ENCODE data around the gene CYP1B1.

The CYP1B1 gene

GRCh38 chr2:38074058-38074763 is 1.7 kb downstream of the CYP1B1 start:
- no peak for DNase-seq (ENCODE audit: extremely low read depth, low read depth)
- peak overlapping the region; percentile 48 for H3K4me3 ChIP-seq (replicated peaks; ENCODE audit: low read depth, low read length)
- TF ChIP-seq CTCF (IDR thresholded peaks at IDR 0.05; ENCODE audit: low read depth, low read length, missing control alignments), result no peak

- no peak for DNase-seq (ENCODE audit: extremely low read depth, low read depth)
- TF ChIP-seq CTCF (IDR thresholded peaks at IDR 0.05; ENCODE audit: low read depth, low read length, missing control alignments), result no peak
- peak overlapping the region; percentile 48 for H3K4me3 ChIP-seq (replicated peaks; ENCODE audit: low read depth, low read length)
These were observed 2.5 kb downstream of the CYP1B1 start for GRCh38 chr2:38073211-38074057.

GRCh38 chr2:38070438-38070837 is 5.5 kb downstream of the CYP1B1 start:
- TF ChIP-seq CTCF (IDR thresholded peaks at IDR 0.05; ENCODE audit: low read depth, low read length, missing control alignments), result no peak
- no peak for DNase-seq (ENCODE audit: extremely low read depth, low read depth)
- H3K4me3 ChIP-seq (replicated peaks; ENCODE audit: low read depth, low read length), result no peak overlapping the region; the same call in 1 of the 2 replicates

GRCh38 chr2:38068234-38068633 is 7.7 kb downstream of the CYP1B1 start:
- DNase-seq (ENCODE audit: extremely low read depth, low read depth), result no peak
- no peak for TF ChIP-seq CTCF (IDR thresholded peaks at IDR 0.05; ENCODE audit: low read depth, low read length, missing control alignments)
- H3K4me3 ChIP-seq (replicated peaks; ENCODE audit: low read depth, low read length), result no peak overlapping the region

GRCh38 chr2:38066421-38067115 is 9.4 kb downstream of the CYP1B1 start:
- no peak for TF ChIP-seq CTCF (IDR thresholded peaks at IDR 0.05; ENCODE audit: low read depth, low read length, missing control alignments)
- H3K4me3 ChIP-seq (replicated peaks; ENCODE audit: low read depth, low read length), result no peak overlapping the region
- DNase-seq (ENCODE audit: extremely low read depth, low read depth), result no peak

- no peak for DNase-seq (ENCODE audit: extremely low read depth, low read depth)
- TF ChIP-seq CTCF (IDR thresholded peaks at IDR 0.05; ENCODE audit: low read depth, low read length, missing control alignments), result no peak
These were observed 10.3 kb downstream of the CYP1B1 start for GRCh38 chr2:38065502-38066135.

More at GRCh38 chr2:38065502-38066135, 10.3 kb downstream of the CYP1B1 start:
- H3K4me3 ChIP-seq (replicated peaks; ENCODE audit: low read depth, low read length), result no peak overlapping the region
